ENCODE measurements around the gene UMODL1.

UMODL1 gene

DNA sequence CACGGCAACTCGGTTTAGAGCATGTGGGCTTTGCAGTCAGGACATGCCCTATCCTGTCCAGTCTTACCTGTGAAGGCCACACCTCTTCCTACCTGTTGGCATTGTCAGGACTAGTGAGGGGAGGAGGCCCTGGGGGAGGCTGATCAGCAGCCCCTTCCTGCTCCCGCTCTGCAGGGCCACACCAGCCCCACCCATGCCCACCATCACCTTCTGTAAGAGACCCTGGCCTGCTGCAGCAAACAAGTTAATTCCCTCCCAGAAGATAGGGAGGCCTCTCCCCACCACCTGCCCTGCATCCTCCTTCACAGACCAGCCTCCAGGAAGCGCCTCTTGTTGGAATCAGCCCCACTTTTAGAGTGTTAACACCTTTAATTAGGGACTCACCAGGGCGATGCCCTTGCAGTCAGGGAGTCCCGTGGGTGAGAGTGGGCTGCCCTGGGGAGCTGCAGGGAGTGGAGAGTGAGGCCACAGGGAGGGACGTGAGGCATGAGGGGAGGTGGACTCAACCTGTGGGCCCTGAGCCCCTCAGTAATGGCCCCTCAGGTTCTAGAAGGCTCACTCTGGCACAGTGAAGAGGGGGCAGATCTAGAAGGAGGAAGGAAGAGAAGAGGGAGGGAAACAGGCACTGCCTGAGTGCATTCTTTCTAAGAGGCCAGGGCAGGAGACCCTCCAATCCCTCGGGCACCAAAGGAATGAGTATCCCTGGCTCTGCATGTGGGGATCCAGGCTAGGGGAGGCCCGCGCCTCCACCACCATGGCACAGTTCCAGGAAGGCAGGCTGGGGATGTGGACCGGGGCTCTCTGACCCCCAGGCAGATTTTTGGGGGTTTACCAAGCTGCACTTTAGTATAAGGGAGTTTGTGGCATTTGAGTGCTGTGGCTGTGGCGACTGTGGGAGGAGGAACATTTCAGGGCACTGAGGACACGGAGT, 8.2 kb downstream of the UMODL1 start:
- DNase-seq (ENCODE audit: low read depth in 2 of 2) = no peak

DNA sequence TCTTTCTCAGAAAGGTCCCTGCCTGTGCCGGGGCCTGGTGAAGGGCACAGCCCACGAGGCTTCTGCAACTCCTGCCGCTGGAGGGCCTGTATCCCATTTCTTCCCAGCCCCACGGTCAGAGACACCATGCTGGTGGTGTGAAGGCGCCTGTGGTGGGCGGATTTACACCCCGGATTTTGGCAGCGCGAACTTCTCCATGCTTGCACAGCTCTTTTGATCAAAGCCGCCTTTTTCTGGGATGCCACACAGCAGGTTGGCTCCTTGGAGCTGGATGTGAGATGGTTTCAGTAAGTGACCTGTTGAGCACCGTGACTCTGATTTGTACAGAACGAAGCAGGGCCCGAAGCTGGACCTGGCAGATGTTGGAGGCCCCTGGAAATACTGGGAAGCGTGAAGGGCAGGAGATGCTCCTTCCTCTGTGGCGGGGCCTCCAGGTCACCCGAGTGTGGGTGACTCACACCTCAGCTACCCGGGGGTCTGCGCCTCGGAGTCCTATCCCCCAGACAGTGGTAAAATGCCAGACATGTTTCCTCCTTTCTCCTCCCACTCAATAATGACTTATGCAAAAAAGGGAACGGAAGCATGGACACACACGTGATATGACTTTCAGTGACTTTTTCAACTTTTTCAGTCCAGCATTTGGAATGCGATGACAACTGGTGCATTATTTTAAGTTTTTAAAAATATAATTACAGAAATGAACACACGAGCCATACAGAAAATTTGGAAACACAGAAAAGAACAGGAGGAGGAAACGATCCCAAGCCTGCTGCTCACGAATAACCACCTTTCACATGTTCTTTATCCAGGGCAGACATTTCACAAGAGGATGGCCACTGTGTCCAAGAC, 9.0 kb downstream of the UMODL1 start:
- DNase-seq (ENCODE audit: low read depth in 2 of 2) = no peak

DNA sequence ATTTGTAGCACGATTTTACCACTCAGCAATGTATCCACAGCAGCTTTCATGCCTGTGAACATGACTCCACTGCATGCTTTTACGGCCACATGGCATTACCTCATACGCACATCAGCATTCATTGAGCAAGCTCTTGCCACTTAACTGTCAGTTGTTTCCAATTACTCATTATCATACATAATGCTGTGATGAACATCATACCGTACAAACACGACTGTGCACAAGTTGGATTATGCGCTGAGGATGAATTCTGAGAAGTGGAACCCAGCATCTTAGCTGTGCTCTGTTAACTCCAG, 9.6 kb downstream of the UMODL1 start:
- no peak for DNase-seq (ENCODE audit: low read depth in 2 of 2)

DNA sequence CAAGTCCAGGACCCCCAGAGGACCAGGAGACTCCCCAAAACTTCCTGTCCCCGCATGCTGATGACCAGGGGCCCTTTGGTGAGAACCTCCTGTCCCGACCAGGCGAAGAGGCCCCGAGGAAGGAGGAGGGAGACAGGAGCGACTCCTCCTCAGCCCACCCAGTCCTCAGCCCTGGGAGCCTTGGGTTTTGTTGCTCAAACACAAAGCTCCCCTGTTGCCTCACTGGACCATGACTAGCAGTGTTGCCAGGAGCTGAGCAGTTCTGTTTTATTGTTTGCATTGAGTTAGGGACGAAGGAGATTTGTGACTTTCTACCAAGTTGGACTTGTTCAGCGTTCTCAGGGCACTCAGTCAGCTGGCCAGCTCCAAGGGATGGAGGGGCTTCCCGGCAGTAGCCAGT, 10.0 kb downstream of the UMODL1 start:
- no peak for DNase-seq (ENCODE audit: low read depth in 2 of 2)

DNA sequence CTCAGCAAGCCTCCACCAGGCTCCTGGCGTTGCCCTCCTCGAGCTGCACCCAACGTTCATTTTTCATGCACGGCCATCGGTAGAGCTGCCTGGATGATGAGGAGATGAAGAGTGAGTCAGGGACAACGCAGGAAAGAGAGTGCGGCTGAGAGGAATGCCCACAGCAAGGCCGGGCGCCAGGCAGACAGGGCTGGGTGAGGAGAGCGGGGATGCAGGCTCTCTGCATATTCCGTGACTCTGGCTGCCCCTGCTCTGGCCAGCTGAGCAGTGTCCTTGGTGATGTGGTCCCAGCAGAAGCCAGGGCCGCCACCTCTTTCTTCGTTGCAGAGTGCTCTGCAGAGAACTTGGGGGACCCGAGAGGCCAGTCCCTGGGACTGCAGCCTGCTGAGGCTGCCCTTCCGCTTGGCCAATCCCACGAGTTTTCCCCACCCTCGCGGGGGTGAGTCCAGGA, 10.8 kb downstream of the UMODL1 start:
- DNase-seq (ENCODE audit: low read depth in 2 of 2) = no peak

DNA sequence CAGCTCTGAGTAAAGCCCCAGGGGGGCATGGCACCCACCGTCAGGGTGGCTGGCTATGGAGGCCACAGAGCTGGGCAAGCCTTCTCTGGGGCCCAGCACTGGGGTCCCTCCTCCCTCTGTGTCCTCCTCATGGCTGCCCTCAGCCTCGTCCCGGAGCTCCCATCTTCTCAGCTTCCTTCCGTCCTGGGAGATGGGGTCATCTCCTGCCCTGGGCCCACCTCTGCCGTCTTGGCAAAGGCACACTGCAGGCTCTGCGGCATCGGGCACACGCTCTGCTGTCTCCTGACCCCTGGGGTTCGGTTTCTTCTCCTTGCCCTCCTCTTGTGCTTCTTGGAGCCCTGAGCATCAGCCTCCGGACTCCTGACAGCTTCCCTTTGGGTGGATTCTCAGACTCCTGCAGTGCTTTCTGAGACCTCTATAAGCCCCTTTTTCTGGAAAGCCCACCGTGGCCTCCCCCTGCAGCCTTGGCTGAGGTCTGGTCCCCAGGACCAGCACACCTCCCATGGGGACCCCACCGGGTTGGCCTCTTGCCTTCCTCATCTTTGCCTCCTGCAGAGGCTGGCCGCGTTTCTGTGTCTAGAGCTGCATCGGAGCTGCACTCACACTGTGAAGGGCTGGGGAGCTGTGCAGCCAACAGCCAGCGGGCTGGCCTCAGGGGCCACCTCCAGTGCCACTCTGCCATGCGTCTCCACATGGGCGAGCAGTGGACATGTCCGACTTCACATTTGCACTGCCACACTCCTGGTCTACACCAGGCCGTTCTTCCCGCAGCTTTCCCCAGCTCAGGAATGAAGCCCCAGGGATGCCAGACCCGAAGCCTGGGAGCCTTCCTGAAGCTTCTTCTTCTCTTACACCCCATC, 11.6 kb downstream of the UMODL1 start:
- no peak for DNase-seq (ENCODE audit: low read depth in 2 of 2)

DNA sequence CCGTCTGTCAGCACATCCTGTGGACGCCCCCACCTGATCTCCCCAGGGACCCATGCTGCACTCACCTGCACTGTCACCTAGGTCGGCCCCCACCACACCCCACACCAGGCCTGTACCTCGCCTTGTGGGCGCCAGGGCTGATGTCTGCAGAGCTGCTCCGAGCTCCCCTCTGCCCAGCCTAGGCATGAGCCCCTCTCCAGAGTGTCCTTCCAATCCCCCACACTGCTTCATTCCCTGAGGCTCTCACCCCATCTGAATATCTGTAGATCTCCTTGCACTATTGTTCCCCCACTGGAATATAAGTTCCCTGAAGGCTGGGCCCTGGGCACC, 12.2 kb downstream of the UMODL1 start:
- no peak for DNase-seq (ENCODE audit: low read depth in 2 of 2)

DNA sequence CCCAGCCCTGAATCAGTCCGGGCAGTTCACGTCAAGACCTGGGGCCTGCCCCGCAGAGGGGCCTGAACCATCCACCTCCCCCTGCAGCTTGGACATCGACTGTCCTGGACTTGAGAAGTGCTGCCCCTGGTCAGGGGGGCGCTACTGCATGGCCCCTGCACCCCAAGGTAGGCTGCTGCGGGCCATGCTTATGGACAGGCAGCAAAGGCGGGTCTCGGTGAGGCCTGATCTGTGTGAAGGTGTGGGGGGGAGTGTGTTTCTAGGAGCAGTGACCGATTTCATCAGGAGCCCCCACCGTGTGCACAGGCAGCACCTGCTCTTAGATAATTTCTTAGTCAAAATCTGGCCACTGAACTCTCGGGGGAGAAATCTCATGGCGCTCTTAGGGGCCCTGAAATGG, 13.0 kb downstream of the UMODL1 start:
- DNase-seq (ENCODE audit: low read depth in 2 of 2) = no peak

DNA sequence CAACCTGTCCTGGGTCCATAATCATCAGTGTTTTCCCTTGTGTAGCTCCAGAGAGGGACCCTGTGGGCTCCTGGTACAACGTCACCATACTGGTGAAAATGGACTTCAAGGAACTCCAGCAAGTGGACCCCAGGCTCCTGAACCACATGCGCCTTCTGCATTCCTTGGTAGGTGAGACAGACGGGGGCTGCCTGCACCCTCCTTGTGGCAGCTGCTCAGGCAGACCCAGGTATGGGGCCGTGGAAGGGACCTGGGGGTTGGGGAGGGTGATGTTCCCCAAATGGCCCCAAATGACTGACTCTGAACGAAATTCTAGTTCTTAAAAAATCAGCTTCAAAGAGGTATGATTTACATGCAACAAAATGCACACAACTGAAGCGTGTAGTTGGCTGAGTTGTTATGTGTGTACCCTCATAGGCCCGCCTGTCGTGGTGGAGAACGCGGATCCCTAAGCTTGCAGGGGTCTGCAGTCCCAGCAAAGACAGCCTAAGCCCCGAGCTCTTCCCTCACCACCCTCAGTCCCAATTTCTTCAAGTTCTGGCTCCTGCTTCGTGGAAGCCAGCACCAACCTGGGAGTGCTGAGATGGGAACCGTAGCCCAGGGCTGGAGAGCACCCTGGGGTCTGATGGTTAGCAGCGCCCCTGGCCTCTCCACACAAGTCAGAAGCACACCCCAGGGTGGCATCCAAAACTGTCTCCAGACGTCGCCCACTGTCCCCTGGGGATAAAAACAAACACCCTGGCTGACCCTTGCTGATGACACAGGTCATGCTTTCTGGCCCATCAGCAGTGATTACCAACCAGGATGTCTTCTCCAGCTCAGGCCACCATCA, 14.3 kb downstream of the UMODL1 start:
- DNase-seq (ENCODE audit: low read depth in 2 of 2) = no peak

DNA sequence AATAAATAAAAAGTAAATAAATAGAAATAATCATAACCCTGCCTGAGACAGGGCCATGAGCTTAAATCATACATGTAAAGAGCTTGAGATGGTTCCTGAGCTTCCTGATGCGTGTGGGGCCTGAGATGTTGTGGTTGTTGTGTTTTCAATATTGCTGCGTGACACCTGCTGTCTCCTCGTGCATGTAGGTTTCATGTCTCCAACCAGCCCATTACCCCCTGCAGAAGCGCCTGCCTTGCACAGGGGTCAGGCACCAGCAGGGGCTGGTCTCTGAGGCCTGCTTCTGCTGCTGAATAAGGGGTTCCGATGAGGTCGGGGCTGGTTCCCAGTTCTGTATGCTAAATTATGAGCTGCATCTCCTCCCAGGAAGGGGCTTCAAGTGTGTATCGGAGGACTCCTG, 15.9 kb downstream of the UMODL1 start:
- DNase-seq (ENCODE audit: low read depth in 2 of 2) = no peak

DNA sequence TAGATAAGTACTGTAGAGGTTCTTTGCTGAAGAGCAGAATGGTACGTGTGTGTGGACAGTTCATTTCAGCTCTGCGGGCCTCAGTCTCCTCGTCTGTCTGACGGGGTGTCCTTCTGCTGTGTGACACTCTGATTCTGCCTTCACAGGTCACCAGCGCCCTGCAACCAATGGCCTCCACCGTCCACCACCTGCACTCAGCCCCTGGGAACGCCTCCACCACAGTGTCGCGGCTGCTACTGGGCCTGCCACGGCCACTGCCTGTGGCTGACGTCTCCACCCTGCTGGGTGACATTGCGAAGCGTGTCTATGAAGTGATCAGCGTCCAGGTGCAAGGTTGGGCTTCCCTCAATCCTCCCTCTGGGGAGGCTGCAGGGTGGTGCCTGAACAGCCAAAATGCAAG, 17.0 kb downstream of the UMODL1 start:
- DNase-seq (ENCODE audit: low read depth in 2 of 2) = no peak

DNA sequence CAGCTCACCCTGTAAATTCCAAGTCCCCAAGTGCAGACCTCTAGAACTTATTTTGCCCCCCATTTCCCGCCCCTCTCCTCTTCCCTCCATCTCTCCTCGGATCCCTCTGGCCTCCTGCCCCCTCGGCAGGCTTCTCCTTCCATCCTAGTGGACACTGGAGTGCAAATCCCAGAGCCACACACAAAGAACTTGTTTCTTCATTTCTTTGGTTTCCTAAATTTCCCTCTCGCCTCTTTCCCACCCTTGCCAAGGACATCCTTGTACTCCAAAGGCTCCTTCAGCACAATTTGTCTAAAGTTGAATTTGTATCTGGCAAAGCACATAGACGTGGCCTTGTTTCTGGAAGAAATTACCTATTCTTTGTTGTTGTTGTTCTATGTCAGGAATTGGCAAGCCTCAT, 17.5 kb downstream of the UMODL1 start:
- no peak for DNase-seq (ENCODE audit: low read depth in 2 of 2)

DNA sequence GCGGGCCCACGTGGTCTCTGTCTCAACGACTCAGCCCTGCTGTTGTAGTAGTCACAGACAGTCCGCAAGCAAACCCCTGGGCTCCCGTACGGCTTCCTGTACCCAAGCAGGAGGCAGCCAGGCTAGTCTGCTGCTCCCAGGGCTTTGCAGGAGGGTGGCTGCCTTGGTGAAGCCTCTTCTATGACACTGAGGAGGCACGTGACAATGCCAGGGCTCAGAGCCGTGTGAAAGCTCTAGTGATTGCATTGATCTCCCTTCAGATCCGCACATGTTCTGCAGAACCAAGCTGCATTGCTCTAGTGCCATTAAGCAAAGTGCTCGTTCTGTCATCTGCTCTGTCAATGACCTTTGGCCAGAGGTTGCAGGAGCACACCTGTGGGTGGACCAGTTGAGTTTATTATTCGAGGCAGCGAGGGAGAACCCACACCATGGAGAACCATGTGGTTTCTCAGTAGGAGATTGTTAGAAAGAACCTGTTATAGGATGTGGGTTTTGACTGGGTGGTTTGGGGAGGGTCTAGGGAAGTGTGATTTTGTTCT, 18.0 kb downstream of the UMODL1 start:
- no peak for DNase-seq (ENCODE audit: low read depth in 2 of 2)

DNA sequence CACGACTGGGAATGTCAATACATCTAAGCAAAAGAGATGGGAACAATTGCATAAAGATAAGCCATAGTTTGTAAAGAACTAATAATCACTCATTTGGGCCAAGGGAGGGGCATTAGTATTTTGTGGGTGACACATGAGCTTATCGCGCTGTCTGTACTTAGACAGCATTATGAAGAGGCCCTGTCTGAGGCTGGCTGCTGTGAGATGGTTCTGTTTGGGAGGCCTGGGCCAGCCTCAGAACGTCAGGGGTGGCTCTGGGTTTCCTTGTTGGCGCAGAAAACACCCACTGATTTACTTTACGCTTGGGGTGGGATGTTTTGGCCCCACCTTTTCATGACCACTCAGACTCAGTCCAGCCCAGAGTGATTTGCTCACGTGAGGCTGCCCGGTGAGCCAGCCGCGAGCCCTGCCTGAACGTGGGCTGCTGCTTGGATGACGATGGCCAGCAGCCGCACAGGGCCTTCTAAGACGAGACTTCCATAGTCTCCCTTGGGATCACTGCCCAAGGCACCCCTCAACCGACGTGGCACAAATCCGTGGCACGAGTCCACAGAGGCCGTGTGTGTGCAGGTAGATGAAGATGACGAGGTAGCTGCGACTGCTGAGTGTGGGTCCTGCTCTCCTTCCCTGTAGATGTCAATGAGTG, 18.7 kb downstream of the UMODL1 start:
- no peak for DNase-seq (ENCODE audit: low read depth in 2 of 2)

DNA sequence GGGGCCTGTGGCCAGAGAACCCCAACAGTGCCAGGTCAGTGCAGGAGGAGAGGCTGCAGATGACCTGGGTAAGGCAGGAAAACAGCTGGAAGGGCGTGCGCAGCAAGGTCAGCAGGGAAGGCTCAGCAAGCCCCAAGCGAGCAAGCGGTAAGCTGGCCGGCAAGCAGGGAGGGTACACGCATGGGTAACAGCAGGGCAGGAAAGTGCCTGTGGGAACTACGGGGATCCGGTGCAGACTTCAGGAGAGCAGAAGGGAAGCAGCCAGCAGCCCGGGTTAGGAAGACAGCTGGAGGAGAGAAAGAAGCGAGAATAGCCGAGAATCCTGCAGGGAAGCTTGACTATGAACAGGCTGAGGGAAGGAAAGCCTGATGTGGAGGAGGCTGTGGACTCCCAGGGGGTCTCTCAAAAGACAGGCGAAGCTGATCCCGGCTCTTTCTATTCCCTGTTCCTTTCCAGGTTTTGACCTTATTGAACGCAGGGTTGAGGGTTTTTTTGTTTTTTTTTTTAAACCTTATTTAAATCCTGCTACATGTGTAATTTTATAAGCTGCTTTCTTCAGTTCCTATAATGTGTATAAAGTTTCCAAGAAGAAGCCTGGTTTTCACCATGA, 20.9 kb downstream of the UMODL1 start:
- no peak for DNase-seq (ENCODE audit: low read depth in 2 of 2)

DNA sequence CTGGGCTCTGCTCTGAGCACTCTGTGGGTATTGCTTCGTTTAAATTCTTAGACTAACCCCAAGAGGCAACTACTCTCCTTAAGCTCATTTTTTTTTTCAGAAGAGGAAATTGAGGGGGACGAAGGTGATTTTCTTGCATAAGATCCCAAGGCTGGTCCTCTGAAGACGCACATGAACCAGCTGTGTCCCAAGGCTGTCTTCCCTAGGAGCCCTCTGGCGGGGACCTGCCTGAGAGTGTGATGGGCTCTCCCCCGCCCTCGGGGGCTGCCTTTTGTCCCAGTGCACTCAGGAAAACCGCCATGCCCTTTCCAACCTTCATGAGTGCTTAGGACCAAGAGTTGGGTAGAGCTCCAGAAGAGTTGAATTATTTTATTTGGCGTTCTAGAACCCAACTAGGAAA, 21.7 kb downstream of the UMODL1 start:
- DNase-seq (ENCODE audit: low read depth in 2 of 2) = no peak

DNA sequence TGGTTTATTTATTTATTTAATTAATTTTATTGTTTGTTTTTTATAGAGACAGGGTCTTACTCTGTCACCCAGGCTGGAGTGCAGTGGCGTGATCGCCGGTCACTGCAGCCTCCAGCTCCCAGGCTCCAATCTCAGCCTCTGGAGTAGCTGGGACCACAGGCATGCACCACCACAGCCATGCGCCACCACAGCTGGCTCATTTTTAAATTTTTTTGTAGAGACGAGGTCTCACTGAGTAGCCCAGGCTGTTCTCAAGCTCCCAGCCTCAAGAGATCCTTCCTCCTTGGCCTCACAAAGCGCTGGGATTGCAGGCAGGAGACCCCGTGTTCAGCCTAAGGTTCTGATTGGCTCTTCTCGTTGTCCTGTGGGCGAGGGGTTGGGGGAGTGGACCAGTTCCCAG, 22.1 kb downstream of the UMODL1 start:
- DNase-seq (ENCODE audit: low read depth in 2 of 2) = no peak

DNA sequence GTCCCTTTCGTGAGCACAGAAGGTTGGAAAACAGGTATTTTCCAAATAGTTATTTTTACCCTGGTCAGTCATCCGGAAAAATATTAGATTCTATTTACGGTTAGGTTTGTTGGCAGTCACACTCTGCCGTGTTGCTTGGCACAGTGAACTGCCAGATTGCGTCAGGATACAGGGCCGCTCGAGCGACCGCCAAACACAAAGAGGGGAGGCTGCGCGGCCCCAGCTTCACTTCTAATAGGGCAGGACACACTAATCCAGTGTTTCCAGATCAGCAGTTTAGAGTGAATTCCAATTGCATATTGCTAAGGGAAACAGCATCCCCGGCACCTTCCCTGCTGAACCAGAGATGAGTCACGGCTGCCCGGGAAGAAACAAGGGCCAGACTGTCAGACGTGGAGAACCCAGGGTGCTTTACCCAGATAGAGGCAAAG, 22.9 kb downstream of the UMODL1 start:
- DNase-seq (ENCODE audit: low read depth in 2 of 2) = no peak

DNA sequence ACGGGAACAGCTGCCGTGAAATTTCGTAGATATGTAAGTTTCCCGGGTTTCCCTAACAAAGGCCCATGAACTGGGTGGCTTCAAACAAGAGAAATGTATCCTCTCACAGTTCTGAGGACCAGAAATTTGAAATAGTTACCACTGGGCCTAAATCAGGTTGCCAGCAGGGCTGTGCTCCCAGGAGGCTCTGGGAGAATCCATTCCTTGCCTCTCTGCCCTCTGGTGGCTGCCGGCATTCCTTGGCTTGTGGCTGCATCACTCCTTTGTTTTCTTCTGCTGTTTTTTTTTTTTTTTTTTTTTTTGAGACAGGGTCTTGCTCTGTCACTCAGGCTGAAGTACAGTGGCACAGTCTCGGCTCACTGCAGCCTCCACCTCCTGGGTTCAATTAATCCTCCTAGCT, 23.7 kb downstream of the UMODL1 start:
- no peak for DNase-seq (ENCODE audit: low read depth in 2 of 2)

DNA sequence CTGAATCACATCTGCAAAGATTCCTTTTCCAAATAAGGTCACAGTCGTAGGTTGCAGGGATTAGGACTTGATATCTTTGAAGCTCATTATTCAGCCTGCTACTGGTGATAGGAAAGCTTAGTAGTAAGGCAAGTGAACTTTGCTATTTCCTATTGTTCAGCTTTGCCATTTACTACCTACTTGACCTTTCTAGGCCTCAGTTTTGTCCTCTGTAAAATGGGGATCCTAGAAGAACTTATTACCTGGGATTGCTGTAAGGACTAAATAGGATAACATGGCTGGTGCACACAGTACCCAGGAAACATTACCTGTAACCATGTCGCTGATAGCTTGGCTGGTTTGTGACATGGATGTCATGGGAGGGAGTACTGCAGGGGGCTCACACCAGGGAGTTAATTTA, 24.5 kb downstream of the UMODL1 start:
- no peak for DNase-seq (ENCODE audit: low read depth in 2 of 2)

Measured in stimulated activated CD8-positive, alpha-beta memory T cell treated with anti-CD3 and anti-CD28 coated beads, Interleukin-7, amount 100 ng/mL, for 1 hour (primary cell).